AG04450 (cell line): ENCODE measurements around the gene DNMT3B. TPM values are rescaled to one million over a fixed set of nuclear protein-coding genes. Genes with fewer than 3 reads are reported as not detected.
A peak's percentile ranks its signal among the peaks of the same experiment; 100 is the strongest.

ENCODE experiments used
- CTCF ChIA-PET: fragments of 300-600, 350-600 bp; formaldehyde crosslinking; extraction: SDS; loops from one replicate; lab custom pipeline; 2022; ENCODE audit warnings: antibody characterized with exemption, inconsistent platforms; lab: Charles Lee
- POLR2A ChIA-PET: fragments of 350-600 bp; formaldehyde crosslinking; extraction: SDS; loops from one replicate; lab custom pipeline; 2021; ENCODE audit warnings: antibody characterized with exemption, inconsistent platforms; lab: Yijun Ruan, JAX
- DNase-seq: peaks from one replicate; pipeline ENCODE4 v3.0.0-alpha.2; 2011; ENCODE audit warnings: low read depth, low spot score
- H3K27ac ChIP-seq: one replicate; pipeline ENCODE4 v1.5.1; 2012; ENCODE audit warnings: low read depth, low read length, control low read depth
- H3K27me3 ChIP-seq: one replicate; pipeline ENCODE4 v1.6.0; 2012; ENCODE audit warnings: low read length; ENCODE audit not compliant: control insufficient read depth, insufficient read depth
- H3K4me3 ChIP-seq: 2 replicates; pipeline ENCODE4 v1.5.1; 2011; ENCODE audit warnings: mild to moderate bottlenecking, low read depth, low read length, control low read depth
- H3K9me3 ChIP-seq: 2 replicates; pipeline ENCODE4 v1.5.1; 2012; ENCODE audit warnings: low read length; ENCODE audit not compliant: control insufficient read depth, insufficient read depth
- polyA plus RNA-seq: library from polyadenylated mRNA; depleted of rRNA; stranded (reverse); fragments of >200 nt; gene quantifications from 2 replicates; pipeline ENCODE4 v1.2.3, GENCODE V29; 2011
- TF ChIP-seq, protein P1 (sequence below): IDR thresholded peaks from 2 replicates; pipeline ENCODE4 v1.5.1; 2011; ENCODE audit warnings: low read depth, low read length, control low read depth, inconsistent platforms

Gene DNMT3B
- polyA plus RNA-seq, 1 experiment: 1.8 TPM

DNA sequence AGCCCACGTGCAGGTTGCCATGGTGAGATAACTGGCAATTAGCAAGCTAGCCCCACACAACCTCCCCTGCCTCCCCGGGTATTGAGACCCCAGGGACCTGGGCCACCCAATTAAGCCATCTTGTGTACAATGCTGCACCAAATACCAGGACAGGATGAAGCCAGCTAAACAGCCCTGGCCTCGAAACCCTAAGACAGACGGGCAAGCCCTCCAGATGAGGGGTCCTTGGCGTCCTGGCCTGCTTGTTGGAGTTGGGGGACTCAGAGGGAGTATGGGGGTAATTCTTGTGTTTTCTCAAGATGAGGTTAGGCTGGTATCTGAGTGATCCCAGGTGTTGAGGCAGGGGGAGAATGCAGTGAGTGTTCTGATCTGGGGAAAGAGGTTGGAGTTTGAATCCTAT is 48.8 kb downstream of the DNMT3B start:
- ChIA-PET POLR2A (no interaction called here), CTCF (interaction anchor here (1.2 kb wide), 1 partner anchor 33 kb away, joined by 3 read pairs; no protein-coding TSS in a partner anchor)
- no peak overlapping the region for H3K4me3 ChIP-seq
- no peaks in the 10 kb centered on the region for H3K9me3 ChIP-seq
- H3K27me3 ChIP-seq: no peaks in the 10 kb centered on the region
- no peak overlapping the region for H3K27ac ChIP-seq
- TF ChIP-seq, protein P1, sequence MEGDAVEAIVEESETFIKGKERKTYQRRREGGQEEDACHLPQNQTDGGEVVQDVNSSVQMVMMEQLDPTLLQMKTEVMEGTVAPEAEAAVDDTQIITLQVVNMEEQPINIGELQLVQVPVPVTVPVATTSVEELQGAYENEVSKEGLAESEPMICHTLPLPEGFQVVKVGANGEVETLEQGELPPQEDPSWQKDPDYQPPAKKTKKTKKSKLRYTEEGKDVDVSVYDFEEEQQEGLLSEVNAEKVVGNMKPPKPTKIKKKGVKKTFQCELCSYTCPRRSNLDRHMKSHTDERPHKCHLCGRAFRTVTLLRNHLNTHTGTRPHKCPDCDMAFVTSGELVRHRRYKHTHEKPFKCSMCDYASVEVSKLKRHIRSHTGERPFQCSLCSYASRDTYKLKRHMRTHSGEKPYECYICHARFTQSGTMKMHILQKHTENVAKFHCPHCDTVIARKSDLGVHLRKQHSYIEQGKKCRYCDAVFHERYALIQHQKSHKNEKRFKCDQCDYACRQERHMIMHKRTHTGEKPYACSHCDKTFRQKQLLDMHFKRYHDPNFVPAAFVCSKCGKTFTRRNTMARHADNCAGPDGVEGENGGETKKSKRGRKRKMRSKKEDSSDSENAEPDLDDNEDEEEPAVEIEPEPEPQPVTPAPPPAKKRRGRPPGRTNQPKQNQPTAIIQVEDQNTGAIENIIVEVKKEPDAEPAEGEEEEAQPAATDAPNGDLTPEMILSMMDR: no peak
- no peak for DNase-seq

DNA sequence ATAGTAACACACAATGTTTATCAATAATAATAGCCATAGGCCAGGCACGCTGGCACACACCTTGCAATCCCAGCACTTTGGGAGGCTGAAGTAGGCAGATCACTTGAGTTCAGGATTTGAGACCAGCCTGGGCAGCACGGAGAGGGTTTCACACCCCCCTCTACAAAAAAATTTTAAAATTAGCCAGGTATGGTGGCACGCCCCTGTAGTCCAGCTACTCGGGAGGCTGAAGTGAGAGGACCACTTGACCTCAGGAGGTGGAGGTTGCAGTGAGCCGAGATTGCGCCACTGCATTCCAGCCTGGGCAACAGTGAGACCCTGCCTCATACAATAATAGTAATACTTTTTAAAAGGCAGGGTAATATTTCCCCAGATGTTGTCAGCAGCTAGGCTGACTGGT is 49.7 kb downstream of the DNMT3B start:
- no peak for DNase-seq
- CTCF ChIA-PET: no interaction called here
- TF ChIP-seq, protein P1: no peak
- Histone ChIP-seq H3K27me3 (no peaks in the 10 kb centered on the region), H3K27ac (no peak overlapping the region), H3K4me3 (no peak overlapping the region), H3K9me3 (no peaks in the 10 kb centered on the region)
- POLR2A ChIA-PET: no interaction called here

DNA sequence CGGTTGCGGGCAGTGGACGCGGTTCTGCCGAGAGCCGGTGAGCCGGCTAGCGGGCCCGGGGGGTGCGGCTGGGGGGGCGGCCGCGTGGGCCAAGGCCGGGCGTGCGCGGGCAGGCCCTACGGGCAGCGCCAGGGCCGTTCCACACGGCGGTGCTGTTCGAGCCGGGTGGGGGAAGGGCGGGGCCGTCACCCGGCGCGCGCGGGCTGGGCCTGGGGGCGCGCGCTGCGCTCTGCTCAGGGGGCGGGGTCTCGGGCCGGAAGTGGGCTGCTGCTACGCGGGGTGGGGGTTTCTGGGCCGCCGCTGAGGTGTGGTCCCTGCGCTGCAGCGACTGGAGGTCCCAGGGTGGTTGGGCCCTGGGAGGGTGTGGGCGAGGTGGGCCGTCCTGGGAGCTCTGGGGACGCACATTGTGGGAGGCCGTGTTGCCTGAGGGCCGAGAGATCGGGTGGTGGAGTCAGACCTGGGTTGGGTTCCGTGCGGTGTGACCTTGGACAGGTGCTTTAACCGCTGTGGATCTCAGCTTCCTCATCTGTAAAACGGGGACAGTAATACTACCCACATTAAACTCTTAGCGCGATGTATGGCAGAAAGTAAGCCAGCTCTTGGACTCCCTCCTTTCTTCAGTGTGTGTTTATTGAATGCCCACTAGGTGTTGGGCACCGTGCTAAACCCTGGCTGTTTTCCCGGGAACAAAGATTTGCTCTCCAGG is 58.0 kb downstream of the DNMT3B start:
- CTCF ChIA-PET: interaction anchor here (0.7 kb wide), 1 partner anchor 610 kb away, joined by 3 read pairs; no protein-coding TSS in a partner anchor
- Histone ChIP-seq H3K27me3 (no peaks in the 10 kb centered on the region), H3K9me3 (no peaks in the 10 kb centered on the region; the same call in 1 of the 2 replicates), H3K4me3 (peak overlapping the region; percentile 89), H3K27ac (peak overlapping the region; percentile 73)
- POLR2A ChIA-PET: interaction anchor here (0.6 to 1.3 kb wide), 6 partner anchors 8 to 57 kb away, joined by 3 to 8 read pairs (median 5); partner anchors contain the start of gene EFCAB8
- TF ChIP-seq, protein P1: no peak
- DNase-seq: no peak

GRCh38 chr20:32820698-32821377 is 58.7 kb downstream of the DNMT3B start:
- CTCF ChIA-PET: interaction anchor here (1.3 kb wide), 1 partner anchor 42 kb away, joined by 3 read pairs; no protein-coding TSS in a partner anchor

More at GRCh38 chr20:32820698-32821377, 58.7 kb downstream of the DNMT3B start:
- H3K27me3 ChIP-seq: no peaks in the 10 kb centered on the region
- H3K9me3 ChIP-seq: no peaks in the 10 kb centered on the region; the same call in 1 of the 2 replicates
- POLR2A ChIA-PET: interaction anchor here (0.7 to 1.1 kb wide), 2 partner anchors 30 to 56 kb away, joined by 5 to 8 read pairs; no protein-coding TSS in a partner anchor
- TF ChIP-seq, protein P1: no peak
- H3K27ac ChIP-seq: no peak overlapping the region
- H3K4me3 ChIP-seq: peak overlapping the region; percentile 89
- no peak for DNase-seq
